SK-N-SH (cell line): Measurements from ENCODE around the gene PLCL2. TPM values are rescaled to one million over a fixed set of nuclear protein-coding genes. Genes with fewer than 3 reads are reported as not detected.

ENCODE experiments used
- CTCF ChIA-PET: fragments of 300-600, 350-600 bp; formaldehyde crosslinking; extraction: SDS; loops from one replicate; lab custom pipeline; 2021; lab: Yijun Ruan, JAX
- POLR2A ChIA-PET: fragments of 350-600 bp; sonication (Branson Sonifier 250); formaldehyde crosslinking; extraction: SDS; loops from one replicate; lab custom pipeline; 2020; ENCODE audit warnings: antibody characterized with exemption, inconsistent platforms; lab: Yijun Ruan, JAX
- DNase-seq: peaks from one replicate; pipeline ENCODE4 v3.0.0; 2012
- H2AFZ ChIP-seq: fragments of 200-600 bp; sonication (generic); 2 replicates; pipeline ENCODE4 v1.8.1; 2016; ENCODE audit warnings: antibody characterized with exemption, mild to moderate bottlenecking, low read depth
- H3F3A ChIP-seq: fragments of 200-600 bp; sonication (generic); replicated peaks from 2 replicates; pipeline ENCODE3; 2016; ENCODE audit warnings: antibody characterized with exemption, mild to moderate bottlenecking; ENCODE audit not compliant: insufficient read depth
- H3K27ac ChIP-seq, 2 experiments: fragments of 200-500 bp in 1 of 2; fragments of 200-600 bp in 1 of 2; sonication (Bioruptor generic) in 1 of 2; sonication (generic), shearing (Covaris generic) in 1 of 2; 2 replicates each; pipeline versions ENCODE4 v1.5.1 to v1.6.1; 2014 to 2016; ENCODE audit warnings: low read depth in 2 of 2, inconsistent platforms in 1 of 2, low read length in 1 of 2, mild to moderate bottlenecking in 1 of 2, mixed read lengths in 1 of 2
- H3K27me3 ChIP-seq: fragments of 200-600 bp; sonication (generic), shearing (Covaris generic); 2 replicates; pipeline ENCODE4 v1.6.1; 2016; ENCODE audit warnings: mixed run types; ENCODE audit not compliant: insufficient read depth
- H3K36me3 ChIP-seq, 2 experiments: fragments of 200-500 bp in 1 of 2; fragments of 200-600 bp in 1 of 2; sonication (Bioruptor generic) in 1 of 2; sonication (generic) in 1 of 2; replicated peaks in 1 of 2; 2 replicates each; pipeline versions ENCODE3 to v1.5.1; 2014 to 2016; ENCODE audit warnings: low read length in 1 of 2, mild to moderate bottlenecking in 1 of 2; ENCODE audit not compliant: insufficient read depth in 2 of 2, control insufficient read depth in 1 of 2
- H3K4me1 ChIP-seq, 2 experiments: fragments of 200-500 bp in 1 of 2; fragments of 200-600 bp in 1 of 2; sonication (Bioruptor generic) in 1 of 2; sonication (generic), shearing (Covaris generic) in 1 of 2; 2 replicates each; pipeline versions ENCODE4 v1.5.1 to v1.6.1; 2014 to 2016; ENCODE audit warnings: low read depth in 1 of 2, low read length in 1 of 2, mixed run types in 1 of 2; ENCODE audit not compliant: insufficient read depth in 2 of 2, control insufficient read depth in 1 of 2
- H3K4me2 ChIP-seq: fragments of 200-600 bp; sonication (generic), shearing (Covaris generic); 2 replicates; pipeline ENCODE4 v1.6.1; 2017; ENCODE audit warnings: mixed run types
- H3K4me3 ChIP-seq, 2 experiments: fragments of 200-500 bp in 1 of 2; fragments of 200-600 bp in 1 of 2; sonication (Bioruptor generic) in 1 of 2; sonication (generic), shearing (Covaris generic) in 1 of 2; 2 replicates each; pipeline versions ENCODE4 v1.5.1 to v1.8.1; 2014 to 2016; ENCODE audit warnings: low read depth in 2 of 2, inconsistent platforms in 1 of 2, low read length in 1 of 2, mild to moderate bottlenecking in 1 of 2, mixed read lengths in 1 of 2, moderate library complexity in 1 of 2
- H3K79me2 ChIP-seq: fragments of 200-600 bp; sonication (generic); 2 replicates; pipeline ENCODE4 v1.8.1; 2017; ENCODE audit warnings: mild to moderate bottlenecking; ENCODE audit not compliant: insufficient read depth
- H3K9ac ChIP-seq: fragments of 200-600 bp; sonication (generic); 2 replicates; pipeline ENCODE4 v1.6.1; 2017; ENCODE audit warnings: mixed run types
- H3K9me2 ChIP-seq: fragments of 200-600 bp; sonication (generic); 2 replicates; pipeline ENCODE4 v1.6.1; 2017; ENCODE audit warnings: mixed run types
- H3K9me3 ChIP-seq: fragments of 200-600 bp; sonication (generic); 2 replicates; pipeline ENCODE4 v1.6.1; 2017; ENCODE audit warnings: mixed run types, mild to moderate bottlenecking, moderate library complexity
- H4K20me1 ChIP-seq: fragments of 200-600 bp; sonication (generic); 2 replicates; pipeline ENCODE4 v1.6.1; 2017; ENCODE audit warnings: mild to moderate bottlenecking, mixed run types; ENCODE audit not compliant: insufficient read depth
- CHD2 ChIP-seq: fragments of 150-350 bp; IDR thresholded peaks from 2 replicates; pipeline ENCODE4 v1.6.1; 2018; ENCODE audit warnings: low read length; ENCODE audit not compliant: partially characterized antibody
- ELF1 ChIP-seq: IDR thresholded peaks from 2 replicates; pipeline ENCODE4 v1.4.0; 2012
- EZH2phosphoT487 ChIP-seq: fragments of 200-600 bp; sonication (generic); IDR thresholded peaks from 2 replicates; pipeline ENCODE4 v1.6.1; 2017; ENCODE audit warnings: low read depth, mixed run types, mild to moderate bottlenecking, antibody characterized with exemption, moderate library complexity, borderline replicate concordance
- FOSL2 ChIP-seq: IDR thresholded peaks from 2 replicates; pipeline ENCODE4 v1.4.0; 2012; ENCODE audit warnings: low read depth, mild to moderate bottlenecking, moderate library complexity, borderline replicate concordance
- FOXJ3 ChIP-seq: sonication (generic); formaldehyde crosslinking; IDR thresholded peaks from 2 replicates; pipeline ENCODE4 v1.5.1; 2020; ENCODE audit warnings: mild to moderate bottlenecking, missing genetic modification reagents
- FOXM1 ChIP-seq: IDR thresholded peaks from 2 replicates; pipeline ENCODE4 v1.4.0; 2012; ENCODE audit warnings: low read depth, mild to moderate bottlenecking
- GABPA ChIP-seq: IDR thresholded peaks from 2 replicates; pipeline ENCODE4 v1.4.0; 2012; ENCODE audit warnings: low read depth, mild to moderate bottlenecking
- GATA2 ChIP-seq: sonication (generic); formaldehyde crosslinking; IDR thresholded peaks from 2 replicates; pipeline ENCODE4 v1.5.0; 2020; ENCODE audit warnings: mild to moderate bottlenecking, missing genetic modification reagents
- MEF2A ChIP-seq: IDR thresholded peaks from 2 replicates; pipeline ENCODE4 v1.4.0; 2012; ENCODE audit warnings: low read depth, borderline replicate concordance
- MXI1 ChIP-seq: IDR thresholded peaks from 2 replicates; pipeline ENCODE4 v1.6.1; 2012; ENCODE audit warnings: mild to moderate bottlenecking, low read depth, low read length, improper control_type of control experiment
- NFIC ChIP-seq: IDR thresholded peaks from 2 replicates; pipeline ENCODE4 v1.4.0; 2012; ENCODE audit warnings: borderline replicate concordance
- POLR2AphosphoS5 ChIP-seq: IDR thresholded peaks from 2 replicates; pipeline ENCODE4 v1.6.1; 2012; ENCODE audit warnings: low read depth, low read length
- RAD21 ChIP-seq: IDR thresholded peaks from 2 replicates; pipeline ENCODE4 v1.6.1; 2012; ENCODE audit warnings: mild to moderate bottlenecking, low read length
- RCOR1 ChIP-seq: fragments of 150-350 bp; IDR thresholded peaks from 2 replicates; pipeline ENCODE4 v1.6.1; 2017; ENCODE audit warnings: antibody characterized with exemption, low read length
- REST ChIP-seq: IDR thresholded peaks from 2 replicates; pipeline ENCODE4 v1.6.1; 2012; ENCODE audit warnings: mild to moderate bottlenecking, low read depth, low read length, moderate library complexity
- RFX5 ChIP-seq: IDR thresholded peaks from 2 replicates; pipeline ENCODE4 v1.6.1; 2012; ENCODE audit warnings: mild to moderate bottlenecking, improper control_type of control experiment, low read length
- SIN3A ChIP-seq: IDR thresholded peaks from 2 replicates; pipeline ENCODE4 v1.6.1; 2012; ENCODE audit warnings: low read depth, mild to moderate bottlenecking, low read length, moderate library complexity, borderline replicate concordance
- SMC3 ChIP-seq: IDR thresholded peaks from 2 replicates; pipeline ENCODE4 v1.6.1; 2012; ENCODE audit warnings: low read depth, low read length, improper control_type of control experiment
- TAF1 ChIP-seq: IDR thresholded peaks from 2 replicates; pipeline ENCODE4 v1.6.1; 2012; ENCODE audit warnings: low read depth, mild to moderate bottlenecking, low read length, moderate library complexity, borderline replicate concordance
- TCF12 ChIP-seq: IDR thresholded peaks from 2 replicates; pipeline ENCODE4 v1.4.0; 2012
- TEAD4 ChIP-seq: IDR thresholded peaks from 2 replicates; pipeline ENCODE4 v1.4.0; 2012; ENCODE audit warnings: mild to moderate bottlenecking, borderline replicate concordance; ENCODE audit not compliant: insufficient read depth
- WGBS: methylation state at CpG from one replicate; pipeline ENCODE4 v1.1.6; 2017; ENCODE audit warnings: low lambda C conversion rate; 5-methylcytosine and 5-hydroxymethylcytosine counted together
- polyA plus RNA-seq, 3 experiments: library from polyadenylated mRNA; depleted of rRNA; stranded (reverse); fragments of >200 nt; gene quantifications; 2 replicates each; pipeline ENCODE4 v1.2.3, GENCODE V29; 2012
- TF ChIP-seq, protein P1 (sequence below): fragments of 200-600 bp; sonication (generic); IDR thresholded peaks from 2 replicates; pipeline ENCODE4 v1.6.1; 2017; ENCODE audit warnings: antibody characterized with exemption, mild to moderate bottlenecking, moderate library complexity

Gene PLCL2
- polyA plus RNA-seq, 1 of the 3 experiments (the other 2 are of a cell fraction), result 0.85 TPM

DNA sequence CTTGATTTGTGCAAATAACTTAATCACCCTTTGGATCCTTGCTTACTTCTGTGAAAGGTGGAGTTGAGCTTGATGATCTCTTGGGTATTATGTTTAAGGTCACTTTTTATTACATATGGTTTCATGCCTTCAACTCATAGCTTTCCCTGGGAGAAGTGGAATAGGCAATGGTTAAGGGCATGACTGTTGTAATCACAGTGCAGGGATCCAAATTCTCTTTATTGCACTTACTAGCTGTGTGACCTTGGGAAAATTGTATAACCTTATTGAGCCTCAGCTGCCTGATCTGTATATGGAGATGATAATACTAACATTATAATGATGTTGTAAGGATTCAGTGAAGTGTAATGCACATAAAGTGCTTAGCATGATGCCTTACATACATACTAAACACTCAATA is 59.1 kb downstream of the PLCL2 start:
- no peaks in the 10 kb centered on the region for H3K36me3 ChIP-seq
- peaks cover 0 to 11% of the 10 kb centered on the region in 2 experiments; a peak in 2 of 4 replicates for H3K4me1 ChIP-seq
- H3K27me3 ChIP-seq, result no peaks in the 10 kb centered on the region
- H3F3A ChIP-seq, result no peaks in the 10 kb centered on the region
- DNase-seq, result no peak
- H3K9me3 ChIP-seq, result no peaks in the 10 kb centered on the region
- H3K4me2 ChIP-seq, result no peak overlapping the region
- TF ChIP-seq TAF1, result no peak
- no peak for TF ChIP-seq MEF2A
- TF ChIP-seq EZH2phosphoT487, result no peak
- TF ChIP-seq FOXJ3 (CRISPR knock-in tag), result no peak
- no peak for TF ChIP-seq GABPA
- TF ChIP-seq RFX5, result no peak
- TF ChIP-seq TEAD4, result no peak
- no peak for TF ChIP-seq POLR2AphosphoS5
- H3K4me3 ChIP-seq, result no peak overlapping the region
- H3K9ac ChIP-seq, result no peak overlapping the region
- H4K20me1 ChIP-seq, result no peaks in the 10 kb centered on the region
- H3K27ac ChIP-seq, result no peak overlapping the region
- H3K9me2 ChIP-seq, result no peaks in the 10 kb centered on the region
- H2AFZ ChIP-seq, result no peak overlapping the region
- CTCF ChIA-PET, result no interaction called here
- no peaks in the 10 kb centered on the region for H3K79me2 ChIP-seq
- POLR2A ChIA-PET, result no interaction called here

- Histone ChIP-seq H3K9me2 (no peaks in the 10 kb centered on the region), H3K4me1 (peaks cover 0 to 11% of the 10 kb centered on the region in 2 experiments; a peak in 2 of 4 replicates), H3K36me3 (no peaks in the 10 kb centered on the region), H3K27ac (no peak overlapping the region), H3K79me2 (no peaks in the 10 kb centered on the region), H4K20me1 (no peaks in the 10 kb centered on the region), H3K9me3 (no peaks in the 10 kb centered on the region), H3K27me3 (no peaks in the 10 kb centered on the region), H2AFZ (no peak overlapping the region), H3K4me3 (no peak overlapping the region), H3K4me2 (no peak overlapping the region), H3K9ac (no peak overlapping the region), H3F3A (no peaks in the 10 kb centered on the region)
- DNase-seq, result no peak
- 90% methylated on average over 1 of the region's 1 CpG for WGBS
- ChIA-PET POLR2A (no interaction called here), CTCF (no interaction called here)
- TF ChIP-seq REST (no peak), RCOR1 (no peak), ELF1 (no peak), NFIC (no peak), MXI1 (no peak), TEAD4 (no peak), GABPA (no peak), FOSL2 (no peak), POLR2AphosphoS5 (no peak), TCF12 (no peak), TAF1 (no peak), SMC3 (no peak), GATA2 (CRISPR knock-in tag) (no peak), CHD2 (no peak), RAD21 (no peak), MEF2A (no peak), FOXM1 (no peak), SIN3A (no peak)
- TF ChIP-seq, protein P1, sequence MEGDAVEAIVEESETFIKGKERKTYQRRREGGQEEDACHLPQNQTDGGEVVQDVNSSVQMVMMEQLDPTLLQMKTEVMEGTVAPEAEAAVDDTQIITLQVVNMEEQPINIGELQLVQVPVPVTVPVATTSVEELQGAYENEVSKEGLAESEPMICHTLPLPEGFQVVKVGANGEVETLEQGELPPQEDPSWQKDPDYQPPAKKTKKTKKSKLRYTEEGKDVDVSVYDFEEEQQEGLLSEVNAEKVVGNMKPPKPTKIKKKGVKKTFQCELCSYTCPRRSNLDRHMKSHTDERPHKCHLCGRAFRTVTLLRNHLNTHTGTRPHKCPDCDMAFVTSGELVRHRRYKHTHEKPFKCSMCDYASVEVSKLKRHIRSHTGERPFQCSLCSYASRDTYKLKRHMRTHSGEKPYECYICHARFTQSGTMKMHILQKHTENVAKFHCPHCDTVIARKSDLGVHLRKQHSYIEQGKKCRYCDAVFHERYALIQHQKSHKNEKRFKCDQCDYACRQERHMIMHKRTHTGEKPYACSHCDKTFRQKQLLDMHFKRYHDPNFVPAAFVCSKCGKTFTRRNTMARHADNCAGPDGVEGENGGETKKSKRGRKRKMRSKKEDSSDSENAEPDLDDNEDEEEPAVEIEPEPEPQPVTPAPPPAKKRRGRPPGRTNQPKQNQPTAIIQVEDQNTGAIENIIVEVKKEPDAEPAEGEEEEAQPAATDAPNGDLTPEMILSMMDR, result no peak
Measured at GRCh38 chr3:16944356-16944755, 59.6 kb downstream of the PLCL2 start.
